Measurements from ENCODE around the gene ZNF106.

ZNF106 gene

GRCh38 chr15:42498212-42499068 lies 7.5 kb upstream of the ZNF106 start:
- TF ChIP-seq CTCF (IDR thresholded peaks at IDR 0.05; ENCODE audit: insufficient read depth, low read depth, low read length, missing control alignments): no peak
- H3K4me3 ChIP-seq (ENCODE audit: low read depth, low read length): no peak overlapping the region
- DNase-seq (ENCODE audit: low read depth): no peak

GRCh38 chr15:42495361-42496212 lies 4.6 kb upstream of the ZNF106 start, which contains the start of gene SNAP23:
SNAP23 (plus strand) TSS chr15:42495634; CDS start chr15:42511847, 16,213 bp downstream.
- peak; percentile 92 for DNase-seq (ENCODE audit: low read depth)
- no peak for TF ChIP-seq CTCF (IDR thresholded peaks at IDR 0.05; ENCODE audit: insufficient read depth, low read depth, low read length, missing control alignments)
- H3K4me3 ChIP-seq (ENCODE audit: low read depth, low read length): peak within 1 kb of the TSS; percentile 63

GRCh38 chr15:42494998-42495360 lies 4.0 kb upstream of the ZNF106 start:
- no peak for TF ChIP-seq CTCF (IDR thresholded peaks at IDR 0.05; ENCODE audit: insufficient read depth, low read depth, low read length, missing control alignments)
- DNase-seq (ENCODE audit: low read depth): no peak

GRCh38 chr15:42493679-42494078 lies 2.7 kb upstream of the ZNF106 start:
- no peak for DNase-seq (ENCODE audit: low read depth)
- no peak for TF ChIP-seq CTCF (IDR thresholded peaks at IDR 0.05; ENCODE audit: insufficient read depth, low read depth, low read length, missing control alignments)
- no peak overlapping the region for H3K4me3 ChIP-seq (ENCODE audit: low read depth, low read length)

More at GRCh38 chr15:42494998-42495360, 4.0 kb upstream of the ZNF106 start:
- H3K4me3 ChIP-seq (ENCODE audit: low read depth, low read length): peak overlapping the region; percentile 63

GRCh38 chr15:42491539-42492225 lies 741 bp upstream of the ZNF106 start:
- TF ChIP-seq CTCF (IDR thresholded peaks at IDR 0.05; ENCODE audit: insufficient read depth, low read depth, low read length, missing control alignments): no peak
- peak overlapping the region; percentile 92 for H3K4me3 ChIP-seq (ENCODE audit: low read depth, low read length)
- DNase-seq (ENCODE audit: low read depth): no peak

- H3K4me3 ChIP-seq (ENCODE audit: low read depth, low read length): peak overlapping the region; percentile 92
- TF ChIP-seq CTCF (IDR thresholded peaks at IDR 0.05; ENCODE audit: insufficient read depth, low read depth, low read length, missing control alignments): no peak
Observed at GRCh38 chr15:42490291-42490670, 660 bp downstream of the ZNF106 start.

More at GRCh38 chr15:42490291-42490670, 660 bp downstream of the ZNF106 start:
- no peak for DNase-seq (ENCODE audit: low read depth)

Data from GM12865 (cell line).